Body of pancreas (tissue), 4 donors: ENCODE data around the gene CD40LG.

Experiments
- POLR2A ChIP-seq, 3 donors: fragments of 450-650 bp; IDR thresholded peaks; one replicate each; pipeline ENCODE4 v1.6.1; 2016; ENCODE audit warnings: antibody characterized with exemption in 3 of 3, mild to moderate bottlenecking in 2 of 3
- TF ChIP-seq, protein P1 (sequence below), 7 experiments: fragments of 450-650 bp in 4 of 7; fragments of 200-600 bp in 3 of 7; sonication (generic) in 3 of 7; IDR thresholded peaks; one replicate each; pipeline ENCODE4 v1.5.1; 2016 to 2019; ENCODE audit warnings: antibody characterized with exemption in 7 of 7

GRCh38 chrX:136689436-136689835, 41.5 kb downstream of the CD40LG start:
- TF ChIP-seq, protein P1, sequence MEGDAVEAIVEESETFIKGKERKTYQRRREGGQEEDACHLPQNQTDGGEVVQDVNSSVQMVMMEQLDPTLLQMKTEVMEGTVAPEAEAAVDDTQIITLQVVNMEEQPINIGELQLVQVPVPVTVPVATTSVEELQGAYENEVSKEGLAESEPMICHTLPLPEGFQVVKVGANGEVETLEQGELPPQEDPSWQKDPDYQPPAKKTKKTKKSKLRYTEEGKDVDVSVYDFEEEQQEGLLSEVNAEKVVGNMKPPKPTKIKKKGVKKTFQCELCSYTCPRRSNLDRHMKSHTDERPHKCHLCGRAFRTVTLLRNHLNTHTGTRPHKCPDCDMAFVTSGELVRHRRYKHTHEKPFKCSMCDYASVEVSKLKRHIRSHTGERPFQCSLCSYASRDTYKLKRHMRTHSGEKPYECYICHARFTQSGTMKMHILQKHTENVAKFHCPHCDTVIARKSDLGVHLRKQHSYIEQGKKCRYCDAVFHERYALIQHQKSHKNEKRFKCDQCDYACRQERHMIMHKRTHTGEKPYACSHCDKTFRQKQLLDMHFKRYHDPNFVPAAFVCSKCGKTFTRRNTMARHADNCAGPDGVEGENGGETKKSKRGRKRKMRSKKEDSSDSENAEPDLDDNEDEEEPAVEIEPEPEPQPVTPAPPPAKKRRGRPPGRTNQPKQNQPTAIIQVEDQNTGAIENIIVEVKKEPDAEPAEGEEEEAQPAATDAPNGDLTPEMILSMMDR (IDR thresholded peaks at IDR 0.05): no peak
- TF ChIP-seq POLR2A (IDR thresholded peaks at IDR 0.05): no peak
